NCI-H226 (cell line): ENCODE measurements around the gene NOL4L.
"Not testable (repeated sequence)": the region's sequence is repeated elsewhere in the genome, so short reads cannot be mapped to it uniquely, and the experiment has no call there.

Experiments used
- DNase-seq: peaks from one replicate; pipeline ENCODE4 v3.0.0-alpha.2; 2015

The NOL4L gene

GRCh38 chr20:32439132-32439829, 145.9 kb downstream of the NOL4L start:
- DNase-seq = no peak

- DNase-seq = no peak
These were observed 146.7 kb downstream of the NOL4L start for GRCh38 chr20:32438331-32438858.

GRCh38 chr20:32437391-32438074, 147.6 kb downstream of the NOL4L start:
- DNase-seq = no peak

GRCh38 chr20:32436968-32437367, 148.2 kb downstream of the NOL4L start:
- no peak for DNase-seq

GRCh38 chr20:32436142-32436861, 148.8 kb downstream of the NOL4L start:
- no peak for DNase-seq

- no peak for DNase-seq
These were observed 149.6 kb downstream of the NOL4L start for GRCh38 chr20:32435449-32436107.

- DNase-seq = no peak
These were observed 150.7 kb downstream of the NOL4L start for GRCh38 chr20:32434434-32434833.

- DNase-seq = no peak
These were observed 151.7 kb downstream of the NOL4L start for GRCh38 chr20:32433311-32434021.

GRCh38 chr20:32432277-32432676, 152.9 kb downstream of the NOL4L start:
- no peak for DNase-seq

GRCh38 chr20:32431457-32431856, 153.7 kb downstream of the NOL4L start:
- no peak for DNase-seq

GRCh38 chr20:32429745-32430360, 155.3 kb downstream of the NOL4L start:
- no peak for DNase-seq

- DNase-seq = no peak
These were observed 155.8 kb downstream of the NOL4L start for GRCh38 chr20:32429343-32429742.

GRCh38 chr20:32427996-32428395, 157.1 kb downstream of the NOL4L start:
- no peak for DNase-seq

- DNase-seq = no peak
These were observed 163.8 kb downstream of the NOL4L start for GRCh38 chr20:32421290-32421689.

GRCh38 chr20:32418376-32418775, 166.8 kb downstream of the NOL4L start:
- DNase-seq = no peak

GRCh38 chr20:32416206-32416605, 168.9 kb downstream of the NOL4L start:
- no peak for DNase-seq

GRCh38 chr20:32415494-32415893, 169.6 kb downstream of the NOL4L start:
- DNase-seq = no peak

GRCh38 chr20:32411955-32412706, 173.0 kb downstream of the NOL4L start:
- no peak for DNase-seq

- DNase-seq = not testable (repeated sequence)
These were observed 177.9 kb downstream of the NOL4L start for GRCh38 chr20:32407131-32407750.

GRCh38 chr20:32406701-32407100, 178.4 kb downstream of the NOL4L start:
- DNase-seq = no peak

- DNase-seq = no peak
These were observed 181.1 kb downstream of the NOL4L start for GRCh38 chr20:32404017-32404416.
